Astrocyte (in vitro differentiated cells and primary cell): Measurements from ENCODE around the gene CYSTM1. TPM values are rescaled to one million over a fixed set of nuclear protein-coding genes. Genes with fewer than 3 reads are reported as not detected.

Experiments used
- DNase-seq: peaks from one replicate; pipeline ENCODE4 v3.0.0-alpha.2; 2010; ENCODE audit warnings: low read depth
- FAIRE-seq: peaks from 2 replicates; lab custom pipeline; 2011; peaks lifted over from hg19 to GRCh38; lab: Jason Lieb, UNC
- H2AFZ ChIP-seq: 2 replicates; pipeline ENCODE4 v1.6.0; 2012; ENCODE audit warnings: low read depth, low read length, inconsistent platforms
- H3K27ac ChIP-seq: 2 replicates; pipeline ENCODE4 v1.5.1; 2011; ENCODE audit warnings: low read depth, low read length, inconsistent platforms
- H3K27me3 ChIP-seq: 2 replicates; pipeline ENCODE4 v1.6.0; 2011; ENCODE audit warnings: low read length, inconsistent platforms; ENCODE audit not compliant: insufficient read depth
- H3K36me3 ChIP-seq: 2 replicates; pipeline ENCODE4 v1.5.1; 2011; ENCODE audit warnings: low read length, inconsistent platforms; ENCODE audit not compliant: insufficient read depth
- H3K4me1 ChIP-seq: 2 replicates; pipeline ENCODE4 v1.5.1; 2011; ENCODE audit warnings: low read length, inconsistent platforms; ENCODE audit not compliant: insufficient read depth
- H3K4me2 ChIP-seq: 2 replicates; pipeline ENCODE4 v1.6.0; 2012; ENCODE audit warnings: low read length, inconsistent platforms
- H3K4me3 ChIP-seq: 2 replicates; pipeline ENCODE4 v1.5.1; 2011; ENCODE audit warnings: low read depth, mild to moderate bottlenecking, low read length, inconsistent platforms; ENCODE audit not compliant: insufficient read depth
- H3K79me2 ChIP-seq: 2 replicates; pipeline ENCODE4 v1.6.0; 2012; ENCODE audit warnings: mild to moderate bottlenecking, low read length, inconsistent platforms; ENCODE audit not compliant: insufficient read depth
- H3K9ac ChIP-seq: 2 replicates; pipeline ENCODE4 v1.6.0; 2012; ENCODE audit warnings: mild to moderate bottlenecking, low read length, inconsistent platforms
- H3K9me3 ChIP-seq: 2 replicates; pipeline ENCODE4 v1.5.1; 2012; ENCODE audit warnings: low read depth, mild to moderate bottlenecking, low read length, inconsistent platforms; ENCODE audit not compliant: insufficient read depth
- H4K20me1 ChIP-seq: 2 replicates; pipeline ENCODE4 v1.6.0; 2012; ENCODE audit warnings: low read length, inconsistent platforms; ENCODE audit not compliant: insufficient read depth
- H3K27ac Mint-ChIP-seq: one replicate; pipeline ENCODE4 v1.8.0; 2021; ENCODE audit warnings: mild to moderate bottlenecking, mixed read lengths; ENCODE audit not compliant: unreplicated experiment
- H3K27me3 Mint-ChIP-seq: one replicate; pipeline ENCODE4 v1.8.0; 2021; ENCODE audit warnings: low read depth, mixed read lengths; ENCODE audit not compliant: unreplicated experiment
- H3K36me3 Mint-ChIP-seq: one replicate; pipeline ENCODE4 v1.8.0; 2021; ENCODE audit warnings: low read depth, mixed read lengths; ENCODE audit not compliant: unreplicated experiment
- H3K4me1 Mint-ChIP-seq: one replicate; pipeline ENCODE4 v1.8.0; 2021; ENCODE audit warnings: low read depth, mixed read lengths; ENCODE audit not compliant: unreplicated experiment
- H3K4me3 Mint-ChIP-seq: one replicate; pipeline ENCODE4 v1.8.0; 2021; ENCODE audit warnings: mild to moderate bottlenecking, moderate library complexity, mixed read lengths; ENCODE audit not compliant: unreplicated experiment
- H3K9me3 Mint-ChIP-seq: one replicate; pipeline ENCODE4 v1.8.0; 2021; ENCODE audit warnings: mild to moderate bottlenecking, mixed read lengths; ENCODE audit not compliant: unreplicated experiment
- EZH2 ChIP-seq: IDR thresholded peaks from 2 replicates; pipeline ENCODE4 v1.6.1; 2012; ENCODE audit warnings: mild to moderate bottlenecking, low read length, inconsistent platforms; ENCODE audit not compliant: insufficient read depth
- total RNA-seq: library from RNA; stranded (reverse); gene quantifications from 2 replicates; pipeline ENCODE4 v1.2.1, GENCODE V29; 2021
- TF ChIP-seq, protein P1 (sequence below): IDR thresholded peaks from 2 replicates; pipeline ENCODE4 v1.5.1; 2011; ENCODE audit warnings: low read depth, mild to moderate bottlenecking, inconsistent platforms, low read length, moderate library complexity; ENCODE audit not compliant: insufficient read depth

Gene CYSTM1
- total RNA-seq, 1 donor from 2014 or later: 46.3 TPM

DNA sequence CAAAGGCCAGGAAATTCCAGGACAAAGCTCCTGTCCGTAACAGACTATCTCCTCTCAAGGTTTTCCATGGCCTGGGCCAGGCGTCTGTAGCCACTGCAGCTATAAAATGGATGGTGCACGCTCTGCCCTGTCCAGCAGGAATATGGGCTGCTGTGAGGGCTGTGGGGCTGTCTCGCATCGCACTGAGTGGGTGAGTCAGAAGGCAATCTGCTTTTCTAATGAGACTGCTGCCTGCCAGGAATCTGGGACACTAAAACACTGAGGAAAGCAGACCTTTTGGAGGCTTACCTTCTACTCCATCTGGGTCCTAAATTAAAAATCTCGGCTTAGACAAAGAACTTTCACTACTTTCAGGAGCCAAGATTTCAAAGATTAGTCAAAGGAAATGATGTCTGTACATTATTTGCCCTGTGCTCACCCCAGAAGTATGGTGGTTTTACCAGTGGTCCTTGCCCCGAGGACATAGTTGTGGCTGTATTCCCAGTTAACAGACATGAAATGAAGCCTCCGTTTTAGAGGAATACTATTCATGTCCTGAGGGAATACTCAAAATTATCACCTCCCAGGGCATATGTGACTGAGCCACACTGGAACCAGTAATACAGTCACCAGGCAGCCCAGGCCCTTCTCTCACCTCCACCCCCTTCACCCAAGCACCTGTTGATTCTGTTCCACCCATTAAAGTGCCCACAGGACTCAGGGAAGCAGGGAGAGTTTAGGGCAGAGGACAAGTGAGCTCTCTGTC is 71.6 kb downstream of the CYSTM1 start:
- no peak for TF ChIP-seq EZH2
- TF ChIP-seq, protein P1, sequence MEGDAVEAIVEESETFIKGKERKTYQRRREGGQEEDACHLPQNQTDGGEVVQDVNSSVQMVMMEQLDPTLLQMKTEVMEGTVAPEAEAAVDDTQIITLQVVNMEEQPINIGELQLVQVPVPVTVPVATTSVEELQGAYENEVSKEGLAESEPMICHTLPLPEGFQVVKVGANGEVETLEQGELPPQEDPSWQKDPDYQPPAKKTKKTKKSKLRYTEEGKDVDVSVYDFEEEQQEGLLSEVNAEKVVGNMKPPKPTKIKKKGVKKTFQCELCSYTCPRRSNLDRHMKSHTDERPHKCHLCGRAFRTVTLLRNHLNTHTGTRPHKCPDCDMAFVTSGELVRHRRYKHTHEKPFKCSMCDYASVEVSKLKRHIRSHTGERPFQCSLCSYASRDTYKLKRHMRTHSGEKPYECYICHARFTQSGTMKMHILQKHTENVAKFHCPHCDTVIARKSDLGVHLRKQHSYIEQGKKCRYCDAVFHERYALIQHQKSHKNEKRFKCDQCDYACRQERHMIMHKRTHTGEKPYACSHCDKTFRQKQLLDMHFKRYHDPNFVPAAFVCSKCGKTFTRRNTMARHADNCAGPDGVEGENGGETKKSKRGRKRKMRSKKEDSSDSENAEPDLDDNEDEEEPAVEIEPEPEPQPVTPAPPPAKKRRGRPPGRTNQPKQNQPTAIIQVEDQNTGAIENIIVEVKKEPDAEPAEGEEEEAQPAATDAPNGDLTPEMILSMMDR: no peak
- H3K9me3 ChIP-seq: no peaks in the 10 kb centered on the region
- peaks cover 1% of the 10 kb centered on the region for H3K9me3 Mint-ChIP-seq
- peaks cover 38% of the 10 kb centered on the region for H3K79me2 ChIP-seq
- H4K20me1 ChIP-seq: peaks cover 12% of the 10 kb centered on the region
- peak overlapping the region; percentile 94 for H3K27ac Mint-ChIP-seq
- FAIRE-seq (peak; percentile 89), DNase-seq (peak; percentile 83)
- H3K4me3 Mint-ChIP-seq: peak overlapping the region; percentile 54
- H3K36me3 ChIP-seq: no peaks in the 10 kb centered on the region
- peak overlapping the region; percentile 82 for H3K27ac ChIP-seq
- H3K36me3 Mint-ChIP-seq: peaks cover 14% of the 10 kb centered on the region
- no peaks in the 10 kb centered on the region for H3K27me3 Mint-ChIP-seq
- H2AFZ ChIP-seq: no peak overlapping the region
- H3K4me1 ChIP-seq: peaks cover 52% of the 10 kb centered on the region
- H3K4me2 ChIP-seq: peak overlapping the region; percentile 45
- H3K27me3 ChIP-seq: no peaks in the 10 kb centered on the region
- peaks cover 54% of the 10 kb centered on the region for H3K4me1 Mint-ChIP-seq
- H3K4me3 ChIP-seq: no peak overlapping the region
- peak overlapping the region; percentile 70 for H3K9ac ChIP-seq

DNA sequence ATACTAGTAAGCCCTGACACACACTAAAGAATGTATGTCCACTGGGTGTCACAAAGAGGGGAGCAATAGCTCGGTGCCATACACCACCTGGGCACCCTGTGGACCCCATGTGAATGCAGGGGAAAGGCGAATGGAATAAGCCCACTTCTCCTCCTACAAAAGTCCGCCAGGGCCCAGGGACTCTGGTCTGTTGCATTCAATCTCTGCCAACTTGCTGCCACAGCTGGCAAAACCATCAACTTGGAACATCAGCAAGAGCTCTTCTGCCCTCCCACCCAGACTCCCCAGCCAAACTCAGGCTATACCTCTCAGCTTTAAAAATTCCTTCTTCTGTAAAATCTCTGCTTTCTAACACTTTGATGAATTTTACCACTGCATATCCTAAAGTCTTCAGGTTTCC is 73.4 kb downstream of the CYSTM1 start:
- Histone ChIP-seq H3K4me3 (no peak overlapping the region), H3K27ac (no peak overlapping the region), H3K36me3 (no peaks in the 10 kb centered on the region), H3K79me2 (peaks cover 52% of the 10 kb centered on the region), H4K20me1 (peaks cover 7% of the 10 kb centered on the region), H2AFZ (no peak overlapping the region), H3K9me3 (no peaks in the 10 kb centered on the region), H3K4me2 (no peak overlapping the region), H3K4me1 (peaks cover 60% of the 10 kb centered on the region), H3K27me3 (no peaks in the 10 kb centered on the region), H3K9ac (no peak overlapping the region)
- Mint-ChIP-seq H3K27me3 (no peaks in the 10 kb centered on the region), H3K4me1 (peaks cover 63% of the 10 kb centered on the region), H3K4me3 (no peak overlapping the region), H3K9me3 (no peaks in the 10 kb centered on the region), H3K36me3 (peaks cover 18% of the 10 kb centered on the region), H3K27ac (peak overlapping the region; percentile 64)
- FAIRE-seq (no peak), DNase-seq (no peak)
- TF ChIP-seq, protein P1: no peak

DNA sequence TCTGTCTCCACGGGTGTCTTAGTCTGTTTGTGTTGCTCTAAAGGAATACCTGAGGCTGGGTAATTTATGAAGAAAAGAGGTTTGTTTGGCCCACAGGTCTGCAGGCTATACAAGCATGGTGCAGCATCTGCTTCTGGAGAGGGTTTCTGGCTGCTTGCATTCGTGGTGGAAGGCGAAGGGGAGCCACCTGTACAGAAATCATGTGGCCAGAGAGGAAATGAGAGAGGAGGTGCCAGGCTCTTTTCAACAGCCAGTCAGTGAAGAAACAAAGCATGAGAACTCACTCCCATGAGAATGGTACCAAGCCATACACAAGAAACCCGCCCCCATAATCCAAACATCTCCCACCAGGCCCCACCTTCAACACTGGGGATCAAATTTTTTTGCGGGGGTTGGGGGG is 74.5 kb downstream of the CYSTM1 start:
- FAIRE-seq: no peak
- no peak for DNase-seq
- no peaks in the 10 kb centered on the region for H3K36me3 ChIP-seq
- H3K4me3 Mint-ChIP-seq: no peak overlapping the region
- no peak overlapping the region for H3K27ac ChIP-seq
- H3K9me3 Mint-ChIP-seq: no peaks in the 10 kb centered on the region
- peak overlapping the region; percentile 65 for H3K27ac Mint-ChIP-seq
- H3K9me3 ChIP-seq: no peaks in the 10 kb centered on the region
- peaks cover 18% of the 10 kb centered on the region for H3K36me3 Mint-ChIP-seq
- H3K4me1 ChIP-seq: peaks cover 60% of the 10 kb centered on the region
- H3K9ac ChIP-seq: no peak overlapping the region
- peaks cover 3% of the 10 kb centered on the region for H4K20me1 ChIP-seq
- H3K4me3 ChIP-seq: no peak overlapping the region
- peaks cover 63% of the 10 kb centered on the region for H3K4me1 Mint-ChIP-seq
- TF ChIP-seq, protein P1: no peak
- TF ChIP-seq EZH2: no peak
- no peaks in the 10 kb centered on the region for H3K27me3 Mint-ChIP-seq
- no peak overlapping the region for H3K4me2 ChIP-seq
- no peaks in the 10 kb centered on the region for H3K27me3 ChIP-seq
- peaks cover 60% of the 10 kb centered on the region for H3K79me2 ChIP-seq
- H2AFZ ChIP-seq: no peak overlapping the region
